B cell (primary cell): Measurements from ENCODE around the gene PCDH1. TPM values are rescaled to one million over a fixed set of nuclear protein-coding genes. Genes with fewer than 3 reads are reported as not detected.
A peak's percentile ranks its signal among the peaks of the same experiment; 100 is the strongest.

Experiments used
- ATAC-seq: fragments of 200-7000 bp; cut with Tn5 transposase; one replicate; pipeline ENCODE4 v1.10.0; 2021; ENCODE audit warnings: low read depth, mild to moderate bottlenecking, moderate number of reproducible peaks, moderate library complexity
- CTCF ChIA-PET: fragments of 350-600 bp; sonication (Branson Sonifier 250); formaldehyde crosslinking; loops from one replicate; lab custom pipeline; 2021; ENCODE audit warnings: antibody characterized with exemption, inconsistent platforms; lab: Charles Lee
- POLR2A ChIA-PET: fragments of 350-600 bp; sonication (Branson Sonifier 250); formaldehyde crosslinking; loops from one replicate; lab custom pipeline; 2021; ENCODE audit warnings: antibody characterized with exemption; lab: Charles Lee
- DNase-seq: peaks from one replicate; pipeline ENCODE4 v3.0.0; 2013
- H2AFZ ChIP-seq: 2 replicates; pipeline ENCODE4 v1.6.1; 2012; ENCODE audit warnings: mild to moderate bottlenecking, low read depth, low read length; ENCODE audit not compliant: insufficient read depth, poor library complexity, severe bottlenecking
- H3K27ac ChIP-seq, 2 donors: 1 replicate in 1 of 2; 2 replicates in 1 of 2; pipeline ENCODE4 v1.5.1; 2012 to 2013; ENCODE audit warnings: low read length in 2 of 2, mild to moderate bottlenecking in 2 of 2, moderate library complexity in 1 of 2
- H3K27me3 ChIP-seq, 4 experiments: fragments of 200-600 bp in 1 of 4; sonication (generic) in 1 of 4; replicated peaks in 1 of 4; 1 replicate in 2 of 4; 2 replicates in 2 of 4; pipeline versions ENCODE4 v1.6.1 to v1.7.0; 2013 to 2016; ENCODE audit warnings: low read length in 3 of 4, mild to moderate bottlenecking in 2 of 4, mixed read lengths in 1 of 4, moderate library complexity in 1 of 4; ENCODE audit not compliant: insufficient read depth in 4 of 4, control insufficient read depth in 3 of 4; ENCODE audit errors: control extremely low read depth in 1 of 4
- H3K36me3 ChIP-seq, 2 experiments: replicated peaks in 1 of 2; 1 replicate in 1 of 2; 2 replicates in 1 of 2; pipeline versions ENCODE4 v1.6.1 to v1.7.1; 2013; ENCODE audit warnings: low read length in 1 of 2; ENCODE audit not compliant: insufficient read depth in 2 of 2, control insufficient read depth in 1 of 2; ENCODE audit errors: control extremely low read depth in 1 of 2, extremely low read depth in 1 of 2
- H3K4me1 ChIP-seq, 2 donors: fragments of 200-600 bp in 1 of 2; sonication (generic) in 1 of 2; 1 replicate in 1 of 2; 2 replicates in 1 of 2; pipeline versions ENCODE4 v1.5.1 to v1.6.1; 2013 to 2017; ENCODE audit warnings: low read length in 2 of 2; ENCODE audit not compliant: control insufficient read depth in 2 of 2, insufficient read depth in 2 of 2
- H3K4me2 ChIP-seq: replicated peaks from 2 replicates; pipeline ENCODE3; 2012; ENCODE audit warnings: mild to moderate bottlenecking, low read depth, low read length; ENCODE audit not compliant: poor library complexity, severe bottlenecking
- H3K4me3 ChIP-seq, 5 experiments: fragments of 200-600 bp in 1 of 5; sonication (generic) in 1 of 5; 1 replicate in 3 of 5; 2 replicates in 2 of 5; pipeline versions ENCODE4 v1.5.1 to v1.7.0; 2011 to 2016; ENCODE audit warnings: low read length in 4 of 5, mild to moderate bottlenecking in 4 of 5, low read depth in 2 of 5, control low read depth in 1 of 5, moderate library complexity in 1 of 5; ENCODE audit not compliant: insufficient read depth in 1 of 5; ENCODE audit errors: control extremely low read depth in 1 of 5, extremely low read depth in 1 of 5
- H3K79me2 ChIP-seq: fragments of 200-600 bp; sonication (generic); one replicate; pipeline ENCODE4 v1.6.0; 2016; ENCODE audit warnings: low read length; ENCODE audit not compliant: control insufficient read depth, insufficient read depth
- H3K9ac ChIP-seq: fragments of 200-600 bp; sonication (generic); 2 replicates; pipeline ENCODE4 v1.6.1; 2017; ENCODE audit warnings: mild to moderate bottlenecking, low read length, moderate library complexity
- H3K9me3 ChIP-seq, 3 donors: one replicate each; pipeline versions ENCODE4 v1.6.1 to v1.7.1; 2013; ENCODE audit warnings: low read length in 2 of 3; ENCODE audit not compliant: control insufficient read depth in 2 of 3, insufficient read depth in 1 of 3; ENCODE audit errors: control extremely low read depth in 1 of 3
- H4K20me1 ChIP-seq: 2 replicates; pipeline ENCODE4 v1.6.0; 2012; ENCODE audit warnings: mild to moderate bottlenecking, low read length; ENCODE audit not compliant: insufficient read depth, control insufficient read depth, poor library complexity, severe bottlenecking
- H3K27ac Mint-ChIP-seq: one replicate; pipeline ENCODE4 v1.8.0; 2021; ENCODE audit warnings: mixed read lengths
- H3K27me3 Mint-ChIP-seq: one replicate; pipeline ENCODE4 v1.8.0; 2021; ENCODE audit warnings: mixed read lengths
- H3K4me1 Mint-ChIP-seq: one replicate; pipeline ENCODE4 v1.8.0; 2021; ENCODE audit warnings: mixed read lengths
- H3K4me3 Mint-ChIP-seq: one replicate; pipeline ENCODE4 v1.8.0; 2021; ENCODE audit warnings: mixed read lengths
- H3K9me3 Mint-ChIP-seq: one replicate; pipeline ENCODE4 v1.8.0; 2022; ENCODE audit warnings: mixed read lengths; ENCODE audit not compliant: insufficient read depth
- CTCF ChIP-seq: fragments of 200-600 bp; IDR thresholded peaks from one replicate; pipeline ENCODE4 v1.8.0; 2022; ENCODE audit warnings: antibody characterized with exemption, mild to moderate bottlenecking
- EZH2 ChIP-seq: IDR thresholded peaks from 2 replicates; pipeline ENCODE4 v1.6.1; 2012; ENCODE audit warnings: borderline replicate concordance, low read depth, mild to moderate bottlenecking, moderate library complexity, low read length; ENCODE audit not compliant: insufficient read depth, poor library complexity, severe bottlenecking
- WGBS: methylation state at CpG from one replicate; pipeline ENCODE4 v1.1.5; 2013; ENCODE audit warnings: missing lambda C conversion rate; ENCODE audit not compliant: insufficient coverage; 5-methylcytosine and 5-hydroxymethylcytosine counted together
- intact Hi-C: fragments of 100-400 bp; cut with micrococcal nuclease; formaldehyde crosslinking; loops from one replicate; pipeline ENCODE4 v1.10.0; 2022
- polyA plus RNA-seq: library from polyadenylated mRNA; depleted of rRNA; stranded (reverse); fragments of >200 nt; gene quantifications from 2 replicates; pipeline ENCODE4 v1.2.3, GENCODE V29; 2012
- total RNA-seq, 2 donors: library from RNA; stranded (reverse); fragments of 120-200 nt in 1 of 2; gene quantifications; 1 replicate in 1 of 2; 2 replicates in 1 of 2; pipeline versions ENCODE4 v1.2.3 to v1.2.4, GENCODE V29; 2013 to 2022

PCDH1 gene
- total and polyA plus RNA-seq, 2 donors (not counting 1 experiment from before 2014, with no cell fraction given), result 0.06 TPM; not detected in 1

GRCh38 chr5:141875795-141876627 is 2.2 kb downstream of the PCDH1 start:
- Histone ChIP-seq H3K27ac (no peak overlapping the region), H3K36me3 (no peaks in the 10 kb centered on the region), H2AFZ (peak overlapping the region; percentile 14), H3K4me3 (peak overlapping the region in 1 of 5 experiments; percentile 19), H3K9me3 (peaks cover 0 to 12% (median 0%) of the 10 kb centered on the region in 3 donors), H3K27me3 (peaks cover 0 to 71% (median 40%) of the 10 kb centered on the region in 4 experiments), H4K20me1 (peaks cover 5% of the 10 kb centered on the region), H3K4me2 (peak overlapping the region; percentile 80), H3K79me2 (no peaks in the 10 kb centered on the region), H3K9ac (no peak overlapping the region), H3K4me1 (peaks cover 36% of the 10 kb centered on the region in 2 donors)
- ChIA-PET POLR2A (no interaction called here), CTCF (interaction anchor here (0.6 to 6.3 kb wide), 4 partner anchors 14 to 181 kb away, joined by 3 to 103 read pairs (median 5); no protein-coding TSS in a partner anchor)
- Mint-ChIP-seq H3K4me3 (peak overlapping the region; percentile 12), H3K27me3 (peaks cover 75% of the 10 kb centered on the region), H3K4me1 (peaks cover 29% of the 10 kb centered on the region), H3K27ac (no peak overlapping the region), H3K9me3 (no peaks in the 10 kb centered on the region)
- ATAC-seq, result no peak
- peak; percentile 91 for TF ChIP-seq EZH2
- TF ChIP-seq CTCF, result no peak
- 5% methylated on average over 60 of the region's 65 CpGs for whole genome bisulfite sequencing
- no peak for DNase-seq
- intact Hi-C loops, result loop anchor here (5.0 kb wide), 1 partner anchor 46 kb away; the partner anchor contains the start of gene DELE1
